NK-92 (cell line): ENCODE measurements around the gene SORCS2.

Source experiments
- DNase-seq: peaks from one replicate; lab custom pipeline; 2025; ENCODE audit not compliant: unreplicated experiment; lab: John Stamatoyannopoulos, UW

SORCS2 gene

DNA sequence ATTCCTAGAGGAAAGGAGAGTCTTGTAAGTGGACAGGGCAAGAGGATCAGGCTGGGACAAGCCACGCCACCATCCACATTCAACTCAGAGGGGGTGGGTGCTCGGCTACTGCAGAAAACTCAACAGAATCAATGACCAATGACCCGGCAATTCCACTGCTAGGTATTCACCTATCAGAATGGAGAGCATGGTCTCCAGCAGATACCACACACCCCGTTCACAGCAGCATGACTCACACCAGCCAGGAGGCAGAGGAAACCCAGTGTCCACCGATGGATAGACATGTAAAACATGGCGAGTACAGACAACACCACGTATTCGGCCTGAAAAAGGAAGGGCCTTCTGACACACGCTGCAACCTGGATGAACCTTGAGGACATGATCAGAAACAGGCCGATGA lies 571.5 kb downstream of the SORCS2 start:
- DNase-seq, result no peak

DNA sequence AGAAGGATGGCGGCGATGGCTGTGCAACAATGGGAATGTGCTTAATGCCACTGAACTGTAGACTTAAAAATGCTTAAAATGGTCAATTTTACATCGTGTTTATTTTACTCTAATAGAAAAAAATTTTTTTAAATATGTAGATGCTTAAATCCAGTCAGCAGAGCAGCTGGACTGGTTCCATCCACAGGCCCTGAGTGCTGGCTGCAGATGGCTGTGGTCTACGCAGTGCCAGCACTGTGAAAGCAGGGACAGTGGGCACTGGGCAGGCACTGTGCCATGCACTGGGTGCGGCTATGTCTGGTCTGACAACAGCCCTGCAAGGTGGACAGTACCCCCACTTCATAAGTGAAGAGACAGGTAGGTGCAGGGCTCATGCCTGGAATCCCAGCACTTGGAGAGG lies 572.1 kb downstream of the SORCS2 start:
- no peak for DNase-seq

DNA sequence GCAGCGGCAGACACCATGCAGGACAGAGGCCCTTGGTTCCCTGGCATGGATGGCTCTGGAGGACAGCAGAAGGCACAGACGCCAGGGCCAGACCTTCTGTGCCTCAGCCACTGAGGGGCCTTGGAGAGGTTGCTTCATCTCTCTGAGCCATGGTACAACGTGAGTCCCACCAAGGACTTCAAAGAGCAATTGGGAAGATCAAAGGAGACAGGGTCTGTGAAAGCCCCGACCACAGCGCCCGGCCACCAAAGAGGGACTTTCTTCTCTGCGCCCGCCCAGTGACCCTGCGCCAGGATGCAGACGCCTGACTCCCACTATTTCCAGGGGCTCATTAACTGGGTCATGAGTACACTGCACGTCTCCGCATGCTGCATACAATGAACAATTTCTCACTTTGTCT lies 573.3 kb downstream of the SORCS2 start:
- no peak for DNase-seq

DNA sequence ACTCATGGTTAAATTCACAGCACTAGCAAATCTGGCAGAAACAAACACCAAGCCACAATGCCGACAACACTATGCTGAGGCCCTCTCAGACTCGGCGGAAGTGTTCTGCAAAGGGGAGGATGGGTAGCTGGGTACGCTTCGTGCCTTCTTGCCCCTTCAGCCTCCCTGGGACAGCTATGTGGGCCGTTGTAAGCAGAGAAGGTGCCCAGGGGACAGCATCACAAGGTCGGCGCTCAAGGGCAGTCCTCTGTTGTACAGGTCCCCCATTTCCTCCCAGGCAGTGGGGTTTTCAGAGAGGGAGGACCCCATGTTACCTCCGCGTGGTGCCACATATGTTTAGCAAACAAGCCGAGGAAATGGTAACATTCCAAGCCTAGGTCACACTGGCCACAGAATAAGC lies 573.7 kb downstream of the SORCS2 start:
- DNase-seq, result no peak

DNA sequence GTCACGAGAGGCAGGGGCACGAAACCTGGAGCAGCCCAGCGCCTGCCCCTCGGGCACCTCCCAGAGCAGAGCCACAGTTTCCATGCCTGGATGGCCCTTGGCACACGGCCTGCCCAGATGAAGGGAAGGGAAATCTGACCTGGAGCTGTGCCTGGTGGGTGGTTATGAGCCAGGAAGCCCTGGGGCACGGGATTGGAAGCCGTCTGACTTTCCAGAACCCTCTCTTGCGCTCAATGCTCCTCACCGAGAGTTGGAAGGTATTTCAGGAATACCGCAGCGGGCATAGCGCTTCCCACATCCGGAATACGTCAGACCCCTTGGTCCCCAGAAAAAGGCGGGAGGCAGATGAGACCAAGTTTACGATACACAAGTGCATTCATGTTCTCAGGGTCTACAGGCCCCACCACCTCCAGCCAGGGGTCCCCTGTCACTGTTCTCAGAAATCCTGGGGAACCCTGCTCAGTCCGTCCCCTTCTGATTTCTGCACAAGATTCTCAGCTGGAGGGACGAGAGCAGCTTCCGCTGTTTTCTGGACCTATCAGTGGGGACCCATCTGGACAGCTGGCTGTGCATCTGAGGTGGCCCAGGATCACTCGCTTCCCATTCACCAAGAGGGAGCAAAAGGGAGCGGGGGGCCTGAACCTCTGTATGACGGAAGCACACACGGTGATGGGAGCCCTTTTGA lies 574.5 kb downstream of the SORCS2 start:
- no peak for DNase-seq

GRCh38 chr4:7767526-7767925 lies 575.2 kb downstream of the SORCS2 start:
- no peak for DNase-seq

DNA sequence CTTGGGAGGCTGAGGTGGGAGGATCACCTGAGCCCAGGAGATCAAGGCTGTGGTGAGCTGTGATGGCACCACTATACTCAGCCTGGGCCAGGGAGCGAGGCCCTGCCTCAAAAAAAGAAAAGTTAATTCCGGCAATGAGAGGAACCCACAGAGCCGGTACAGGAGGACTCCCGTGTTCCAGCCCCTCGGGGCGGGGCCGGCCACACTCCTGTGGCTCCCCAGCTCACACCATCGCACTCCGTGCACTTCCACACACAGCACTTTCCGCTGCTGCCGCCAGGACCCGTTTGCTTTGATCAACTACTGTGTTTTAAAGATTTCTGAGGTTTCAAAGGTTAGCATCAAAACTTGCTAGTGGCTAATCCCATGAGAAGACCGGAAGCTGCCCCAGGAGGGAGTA lies 575.6 kb downstream of the SORCS2 start:
- DNase-seq, result no peak

GRCh38 chr4:7768736-7769135 lies 576.4 kb downstream of the SORCS2 start:
- DNase-seq, result no peak

DNA sequence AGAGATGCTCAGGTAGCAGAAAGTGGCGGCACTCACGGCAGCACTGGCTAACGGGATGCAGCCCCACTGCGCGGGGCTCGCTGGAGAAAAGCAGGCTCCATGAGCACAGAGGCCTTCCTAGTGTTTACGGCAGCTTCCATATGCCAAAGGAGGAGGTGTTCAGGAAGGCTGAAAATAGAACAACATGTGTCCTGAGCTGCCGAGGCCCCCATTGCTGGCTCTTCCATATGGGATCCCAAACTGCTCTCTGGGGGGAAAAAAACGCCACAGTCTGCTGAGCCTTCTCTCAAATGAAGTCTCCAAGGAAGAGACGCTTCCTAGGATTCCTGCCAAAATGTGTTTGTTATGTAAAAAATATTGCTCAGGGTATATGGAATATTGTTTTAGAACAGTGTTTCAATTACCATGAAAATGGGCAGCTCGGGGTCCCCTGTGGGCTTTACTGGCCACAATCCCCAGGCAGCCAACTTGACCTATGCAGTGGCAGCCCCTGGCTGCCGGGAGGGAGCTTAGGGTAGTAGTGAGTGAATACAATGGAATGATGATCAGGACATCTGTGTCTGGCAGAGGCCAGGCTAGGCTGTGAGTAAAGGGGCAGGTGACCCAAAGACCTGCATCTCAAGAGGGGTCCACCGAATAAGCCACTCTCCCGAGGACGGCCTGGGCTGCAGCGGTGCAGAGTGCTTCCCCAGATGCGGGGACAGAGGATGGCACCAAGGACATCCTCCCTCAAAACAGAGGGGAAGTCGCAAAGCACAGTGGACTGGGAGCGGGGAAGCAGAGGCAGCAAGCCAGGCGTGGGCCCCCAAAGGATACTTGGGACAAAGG lies 577.3 kb downstream of the SORCS2 start:
- DNase-seq, result no peak

- no peak for DNase-seq
Measured at GRCh38 chr4:7770224-7771050, 578.1 kb downstream of the SORCS2 start.

DNA sequence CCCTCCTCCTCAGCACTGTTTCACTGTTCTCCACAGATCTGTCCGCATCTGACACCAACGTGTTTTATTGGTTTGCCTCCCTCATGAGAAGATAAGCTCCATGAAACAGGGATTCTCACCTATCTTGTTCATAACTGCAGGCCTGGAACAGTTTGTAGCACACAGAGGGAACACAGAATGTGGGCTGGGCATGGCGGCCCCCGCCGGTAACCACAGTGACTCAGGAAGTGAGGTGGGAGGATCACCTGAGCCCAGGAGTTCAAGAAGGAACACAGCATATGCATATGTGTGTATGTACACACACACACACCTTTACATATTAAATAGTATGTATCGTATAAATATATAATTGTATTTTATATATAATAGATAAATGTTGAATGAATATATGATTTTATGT lies 578.7 kb downstream of the SORCS2 start:
- no peak for DNase-seq

- DNase-seq, result no peak
Measured at GRCh38 chr4:7771541-7772507, 579.5 kb downstream of the SORCS2 start.

DNA sequence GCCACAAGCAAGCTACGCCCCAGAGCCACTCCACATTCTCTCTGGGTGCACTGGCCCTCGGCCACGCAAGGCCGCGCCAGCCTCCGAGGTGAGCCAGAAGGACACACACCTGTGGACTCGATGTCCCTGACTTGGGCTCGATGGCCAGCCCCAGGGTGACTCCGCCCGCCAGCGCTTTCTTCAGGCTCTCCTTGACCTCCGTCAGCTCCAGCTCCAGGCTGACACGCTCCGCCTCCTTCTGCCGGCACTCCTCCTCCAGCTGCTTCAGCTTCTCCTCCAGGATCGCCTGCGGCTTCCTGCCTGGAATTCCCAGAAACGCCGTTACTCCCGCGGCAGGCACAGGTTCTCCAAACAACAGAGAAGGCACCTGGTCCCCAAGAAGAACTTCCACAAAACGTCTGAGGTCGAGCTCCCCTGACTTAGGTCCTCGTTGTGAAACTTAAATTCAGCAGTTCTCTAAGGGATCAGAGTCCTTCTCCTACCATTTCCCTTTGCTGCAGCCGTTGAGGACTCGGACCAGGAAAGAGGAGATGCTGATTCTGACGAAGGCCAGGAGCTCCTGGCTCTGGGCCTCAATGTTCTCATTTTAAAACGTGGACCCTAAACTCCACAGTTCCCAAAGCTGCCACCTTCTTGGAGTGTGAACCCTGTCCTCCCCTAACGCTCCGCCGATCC lies 580.5 kb downstream of the SORCS2 start:
- no peak for DNase-seq

GRCh38 chr4:7773401-7774180 lies 581.3 kb downstream of the SORCS2 start:
- DNase-seq, result no peak

GRCh38 chr4:7774301-7775294 lies 582.3 kb downstream of the SORCS2 start:
- DNase-seq, result no peak

DNA sequence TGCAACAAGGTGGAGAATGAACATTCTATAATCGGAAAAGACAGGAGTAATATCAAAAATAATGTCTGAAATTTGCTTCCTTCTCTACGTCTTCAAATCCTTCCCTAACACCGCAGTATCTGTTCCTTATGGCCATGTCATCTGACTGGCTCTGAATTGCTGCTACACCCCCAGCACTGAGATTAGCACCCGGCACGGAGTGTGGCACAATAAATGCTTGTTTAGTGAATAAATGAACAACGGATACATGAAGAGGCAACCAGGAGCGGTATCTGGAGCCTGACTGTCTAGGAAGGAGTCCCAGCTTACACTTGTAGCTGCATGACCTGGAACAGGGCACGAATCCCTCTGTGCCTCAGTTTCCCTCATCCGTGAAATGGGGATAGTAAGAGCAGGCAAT lies 583.1 kb downstream of the SORCS2 start:
- no peak for DNase-seq

GRCh38 chr4:7777017-7777710 lies 584.8 kb downstream of the SORCS2 start:
- DNase-seq, result no peak
